A673 (cell line): ENCODE data around the gene SMIM44. TPM values are rescaled to one million over a fixed set of nuclear protein-coding genes. Genes with fewer than 3 reads are reported as not detected.
"Not testable (repeated sequence)": the region's sequence is repeated elsewhere in the genome, so short reads cannot be mapped to it uniquely, and the experiment has no call there.

ENCODE experiments used
- BruUV-seq: library from RNA; stranded (reverse); fragments of 400-500 nt; replicated peaks from 2 replicates; lab custom pipeline; 2021; lab: Mats Ljungman, UMichigan
- CTCF ChIA-PET: fragments of 300-600 bp; sonication (Branson Sonifier 250); formaldehyde crosslinking; loops from one replicate; lab custom pipeline; 2022; ENCODE audit warnings: antibody characterized with exemption; lab: Charles Lee
- POLR2A ChIA-PET: fragments of 300-600 bp; sonication (Branson Sonifier 250); formaldehyde crosslinking; loops from one replicate; lab custom pipeline; 2022; ENCODE audit warnings: antibody characterized with exemption; ENCODE audit not compliant: low non-redundant PET; lab: Charles Lee
- DNase-seq: peaks from one replicate; pipeline ENCODE4 v3.0.0-alpha.2; 2015; ENCODE audit warnings: low spot score
- H3K27ac ChIP-seq: fragments of 200-600 bp; sonication (generic); 2 replicates; pipeline ENCODE4 v1.5.1; 2016; ENCODE audit warnings: mixed run types, low read depth, mild to moderate bottlenecking, mixed read lengths, antibody characterized with exemption, low read length; ENCODE audit not compliant: poor library complexity, severe bottlenecking
- H3K27me3 ChIP-seq: fragments of 200-600 bp; sonication (generic); replicated peaks from 2 replicates; pipeline ENCODE4 v1.6.1; 2017; ENCODE audit warnings: mixed run types, low read depth, mild to moderate bottlenecking, mixed read lengths, antibody characterized with exemption, low read length; ENCODE audit not compliant: insufficient read depth, poor library complexity
- H3K36me3 ChIP-seq: fragments of 200-600 bp; sonication (generic); 2 replicates; pipeline ENCODE4 v1.6.1; 2016; ENCODE audit warnings: mixed run types, mild to moderate bottlenecking, mixed read lengths, antibody characterized with exemption, low read length; ENCODE audit not compliant: insufficient read depth, poor library complexity, severe bottlenecking
- H3K4me1 ChIP-seq: fragments of 200-600 bp; sonication (generic); 2 replicates; pipeline ENCODE4 v1.6.1; 2017; ENCODE audit warnings: mixed run types, mild to moderate bottlenecking, mixed read lengths, antibody characterized with exemption, low read length; ENCODE audit not compliant: insufficient read depth, poor library complexity, severe bottlenecking
- H3K4me3 ChIP-seq: fragments of 200-600 bp; sonication (generic); 2 replicates; pipeline ENCODE4 v1.5.1; 2016; ENCODE audit warnings: low read depth, mixed run types, mild to moderate bottlenecking, mixed read lengths, low read length; ENCODE audit not compliant: poor library complexity, severe bottlenecking
- H3K9me3 ChIP-seq: fragments of 200-600 bp; sonication (generic); 2 replicates; pipeline ENCODE4 v1.6.1; 2016; ENCODE audit warnings: mixed run types, low read depth, mild to moderate bottlenecking, mixed read lengths, antibody characterized with exemption, low read length; ENCODE audit not compliant: poor library complexity, severe bottlenecking
- CTCF ChIP-seq: fragments of 300-800, 200-600 bp; sonication (generic); conservative IDR thresholded peaks from 2 replicates; pipeline ENCODE4 v1.5.1; 2017; ENCODE audit warnings: low read depth, mild to moderate bottlenecking, antibody characterized with exemption, low read length, moderate library complexity, mixed read lengths
- EZH2 ChIP-seq: fragments of 200-600 bp; sonication (generic); IDR thresholded peaks from 2 replicates; pipeline ENCODE4 v1.6.1; 2017; ENCODE audit warnings: borderline replicate concordance, low read depth, mild to moderate bottlenecking, mixed read lengths, antibody characterized with exemption, low read length; ENCODE audit not compliant: poor library complexity, severe bottlenecking
- intact Hi-C: fragments of 100-400 bp; cut with micrococcal nuclease; formaldehyde crosslinking; loops from one replicate; pipeline ENCODE4 v1.10.0; 2022; ENCODE audit not compliant: unreplicated experiment
- total RNA-seq: library from RNA; stranded (reverse); gene quantifications from 2 replicates; pipeline ENCODE4 v1.2.3, GENCODE V29; 2021

The SMIM44 gene
- total RNA-seq, 1 experiment from 2014 or later = not detected

GRCh38 chr19:3531716-3532115 is 48.5 kb upstream of the SMIM44 start:
- Histone ChIP-seq H3K4me1 (no peaks in the 10 kb centered on the region), H3K9me3 (no peaks in the 10 kb centered on the region), H3K4me3 (no peak overlapping the region), H3K36me3 (peaks cover 75% of the 10 kb centered on the region), H3K27me3 (no peaks in the 10 kb centered on the region), H3K27ac (no peak overlapping the region)
- TF ChIP-seq EZH2 (no peak), CTCF (no peak)
- ChIA-PET CTCF (no interaction called here), POLR2A (no interaction called here)
- BruUV-seq = no TSS peak
- intact Hi-C loops = no loop called here
- no peak for DNase-seq

GRCh38 chr19:3530389-3530788 is 47.1 kb upstream of the SMIM44 start:
- Histone ChIP-seq H3K36me3 (peaks cover 72% of the 10 kb centered on the region), H3K9me3 (no peaks in the 10 kb centered on the region), H3K4me3 (no peak overlapping the region), H3K27me3 (no peaks in the 10 kb centered on the region), H3K4me1 (no peaks in the 10 kb centered on the region), H3K27ac (no peak overlapping the region)
- ChIA-PET CTCF (no interaction called here), POLR2A (no interaction called here)
- DNase-seq = no peak
- intact Hi-C loops = no loop called here
- no TSS peak for BruUV-seq
- no peak for TF ChIP-seq EZH2
- TF ChIP-seq CTCF = no peak

GRCh38 chr19:3529299-3529698 is 46.1 kb upstream of the SMIM44 start:
- H3K27me3 ChIP-seq, DNase-seq, H3K9me3 ChIP-seq, CTCF ChIA-PET, BruUV-seq, H3K27ac ChIP-seq, intact Hi-C loops, POLR2A ChIA-PET, H3K4me3 ChIP-seq, H3K4me1 ChIP-seq: not testable (repeated sequence)
- peaks cover 67% of the 10 kb centered on the region for H3K36me3 ChIP-seq

- no peaks in the 10 kb centered on the region for H3K27me3 ChIP-seq
- BruUV-seq = no TSS peak
- TF ChIP-seq EZH2 = no peak
- no peak for TF ChIP-seq CTCF
- intact Hi-C loops = no loop called here
- no peak for DNase-seq
- H3K9me3 ChIP-seq = no peaks in the 10 kb centered on the region
- H3K36me3 ChIP-seq = peaks cover 67% of the 10 kb centered on the region
- no peak overlapping the region for H3K4me3 ChIP-seq
- POLR2A ChIA-PET = no interaction called here
- no peak overlapping the region for H3K27ac ChIP-seq
- CTCF ChIA-PET = no interaction called here
- no peaks in the 10 kb centered on the region for H3K4me1 ChIP-seq
Measured at GRCh38 chr19:3528539-3529211, 45.4 kb upstream of the SMIM44 start.
